ENCODE measurements around the gene L1TD1.

DNA sequence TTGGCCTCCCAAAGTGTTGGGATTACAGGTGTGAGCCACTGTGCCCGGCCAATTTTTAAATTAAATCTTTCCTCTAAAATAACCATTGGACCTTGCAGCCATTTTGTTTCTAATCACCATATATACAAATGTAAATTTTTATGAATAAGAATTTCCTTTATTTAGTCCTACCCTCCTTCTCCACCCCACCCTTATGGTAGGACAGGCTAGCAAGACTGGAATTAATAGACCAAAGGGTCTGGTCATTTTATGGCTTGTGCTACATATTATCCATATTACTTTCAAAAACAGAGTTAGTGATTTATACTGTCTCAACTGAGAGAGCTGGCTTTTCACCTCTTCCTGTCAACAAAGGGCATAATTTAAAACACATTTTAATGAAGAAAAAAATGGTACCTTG is 26.5 kb downstream of the L1TD1 start:
- TF ChIP-seq, protein P1, sequence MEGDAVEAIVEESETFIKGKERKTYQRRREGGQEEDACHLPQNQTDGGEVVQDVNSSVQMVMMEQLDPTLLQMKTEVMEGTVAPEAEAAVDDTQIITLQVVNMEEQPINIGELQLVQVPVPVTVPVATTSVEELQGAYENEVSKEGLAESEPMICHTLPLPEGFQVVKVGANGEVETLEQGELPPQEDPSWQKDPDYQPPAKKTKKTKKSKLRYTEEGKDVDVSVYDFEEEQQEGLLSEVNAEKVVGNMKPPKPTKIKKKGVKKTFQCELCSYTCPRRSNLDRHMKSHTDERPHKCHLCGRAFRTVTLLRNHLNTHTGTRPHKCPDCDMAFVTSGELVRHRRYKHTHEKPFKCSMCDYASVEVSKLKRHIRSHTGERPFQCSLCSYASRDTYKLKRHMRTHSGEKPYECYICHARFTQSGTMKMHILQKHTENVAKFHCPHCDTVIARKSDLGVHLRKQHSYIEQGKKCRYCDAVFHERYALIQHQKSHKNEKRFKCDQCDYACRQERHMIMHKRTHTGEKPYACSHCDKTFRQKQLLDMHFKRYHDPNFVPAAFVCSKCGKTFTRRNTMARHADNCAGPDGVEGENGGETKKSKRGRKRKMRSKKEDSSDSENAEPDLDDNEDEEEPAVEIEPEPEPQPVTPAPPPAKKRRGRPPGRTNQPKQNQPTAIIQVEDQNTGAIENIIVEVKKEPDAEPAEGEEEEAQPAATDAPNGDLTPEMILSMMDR (IDR thresholded peaks at IDR 0.05 in 4 of 5, conservative IDR thresholded peaks at IDR 0.05 in 1 of 5): no peak
- no peak for TF ChIP-seq POLR2A (IDR thresholded peaks at IDR 0.05)
